HG03460 (cell line): Measurements from ENCODE around the gene AGMO.
"Not testable (repeated sequence)": the region's sequence is repeated elsewhere in the genome, so short reads cannot be mapped to it uniquely, and the experiment has no call there.

ENCODE experiments used
- ATAC-seq: cut with Tn5 transposase; IDR thresholded peaks from one replicate; pipeline ENCODE4 v1.9.1; 2021; ENCODE audit not compliant: unreplicated experiment

The AGMO gene

GRCh38 chr7:15560968-15561367 is 847 bp downstream of the AGMO start:
- ATAC-seq, result no peak

- no peak for ATAC-seq
These were observed 2.3 kb downstream of the AGMO start for GRCh38 chr7:15559416-15559928.

- no peak for ATAC-seq
These were observed 3.1 kb downstream of the AGMO start for GRCh38 chr7:15558756-15559155.

- ATAC-seq, result no peak
These were observed 4.1 kb downstream of the AGMO start for GRCh38 chr7:15557686-15558085.

- no peak for ATAC-seq
These were observed 4.6 kb downstream of the AGMO start for GRCh38 chr7:15557186-15557585.

GRCh38 chr7:15556339-15557105 is 5.3 kb downstream of the AGMO start:
- no peak for ATAC-seq

GRCh38 chr7:15555381-15555859 is 6.4 kb downstream of the AGMO start:
- no peak for ATAC-seq

GRCh38 chr7:15554744-15555143 is 7.1 kb downstream of the AGMO start:
- no peak for ATAC-seq

- no peak for ATAC-seq
These were observed 7.7 kb downstream of the AGMO start for GRCh38 chr7:15554081-15554480.

- ATAC-seq, result not testable (repeated sequence)
These were observed 14.5 kb downstream of the AGMO start for GRCh38 chr7:15547320-15547719.

- ATAC-seq, result no peak
These were observed 15.5 kb downstream of the AGMO start for GRCh38 chr7:15546272-15546792.

GRCh38 chr7:15544050-15544449 is 17.8 kb downstream of the AGMO start:
- no peak for ATAC-seq

GRCh38 chr7:15543256-15543655 is 18.6 kb downstream of the AGMO start:
- no peak for ATAC-seq

- no peak for ATAC-seq
These were observed 34.2 kb downstream of the AGMO start for GRCh38 chr7:15527648-15528047.

GRCh38 chr7:15525652-15526263 is 36.1 kb downstream of the AGMO start:
- no peak for ATAC-seq

GRCh38 chr7:15524077-15524476 is 37.7 kb downstream of the AGMO start:
- ATAC-seq, result no peak

GRCh38 chr7:15517865-15518264 is 44.0 kb downstream of the AGMO start:
- ATAC-seq, result not testable (repeated sequence)

GRCh38 chr7:15515252-15515651 is 46.6 kb downstream of the AGMO start:
- no peak for ATAC-seq

GRCh38 chr7:15508258-15508657 is 53.6 kb downstream of the AGMO start:
- ATAC-seq, result no peak

- ATAC-seq, result no peak
These were observed 54.1 kb downstream of the AGMO start for GRCh38 chr7:15507708-15508107.

GRCh38 chr7:15507171-15507570 is 54.6 kb downstream of the AGMO start:
- no peak for ATAC-seq

GRCh38 chr7:15505761-15506160 is 56.1 kb downstream of the AGMO start:
- no peak for ATAC-seq
